ENCODE measurements around the gene FLNC.

Gene FLNC

DNA sequence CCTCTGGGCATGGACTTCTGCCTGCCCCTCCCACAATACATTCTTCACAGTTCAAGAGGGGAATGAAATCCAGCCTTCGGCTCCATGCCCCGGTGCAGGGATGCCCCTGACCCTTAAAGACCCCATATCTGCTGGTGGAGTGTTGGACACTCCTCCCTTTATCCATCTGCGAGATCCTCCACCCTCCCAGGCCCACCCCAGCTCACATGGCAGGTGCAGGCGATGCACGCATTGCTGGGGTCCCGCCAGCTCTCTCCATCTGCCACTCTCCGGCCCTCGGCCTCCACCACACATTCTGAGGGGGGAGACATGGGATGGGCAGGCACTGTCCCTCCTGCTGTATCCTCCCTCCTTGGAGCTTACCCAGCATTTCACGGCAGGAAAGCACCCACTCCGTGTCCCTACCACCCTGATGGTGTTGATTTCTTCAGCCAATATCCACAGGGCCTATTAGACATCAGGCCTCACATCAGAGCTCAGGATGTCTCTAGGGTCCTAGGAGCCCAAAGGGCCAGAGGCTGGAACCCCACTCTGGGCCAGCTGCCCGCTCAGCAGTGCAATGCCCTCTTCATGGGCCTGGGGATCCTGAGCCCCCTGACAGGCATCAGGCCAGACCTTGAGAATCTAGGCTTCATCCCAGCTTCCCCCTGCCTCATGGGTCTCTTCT lies 50.7 kb downstream of the FLNC start:
- H3K4me1 Mint-ChIP-seq = peaks cover 4% of the 10 kb centered on the region
- H3K9me3 Mint-ChIP-seq = no peaks in the 10 kb centered on the region
- peaks cover 3% of the 10 kb centered on the region for H3K36me3 Mint-ChIP-seq (ENCODE audit: low read depth)
- TF ChIP-seq, protein P1, sequence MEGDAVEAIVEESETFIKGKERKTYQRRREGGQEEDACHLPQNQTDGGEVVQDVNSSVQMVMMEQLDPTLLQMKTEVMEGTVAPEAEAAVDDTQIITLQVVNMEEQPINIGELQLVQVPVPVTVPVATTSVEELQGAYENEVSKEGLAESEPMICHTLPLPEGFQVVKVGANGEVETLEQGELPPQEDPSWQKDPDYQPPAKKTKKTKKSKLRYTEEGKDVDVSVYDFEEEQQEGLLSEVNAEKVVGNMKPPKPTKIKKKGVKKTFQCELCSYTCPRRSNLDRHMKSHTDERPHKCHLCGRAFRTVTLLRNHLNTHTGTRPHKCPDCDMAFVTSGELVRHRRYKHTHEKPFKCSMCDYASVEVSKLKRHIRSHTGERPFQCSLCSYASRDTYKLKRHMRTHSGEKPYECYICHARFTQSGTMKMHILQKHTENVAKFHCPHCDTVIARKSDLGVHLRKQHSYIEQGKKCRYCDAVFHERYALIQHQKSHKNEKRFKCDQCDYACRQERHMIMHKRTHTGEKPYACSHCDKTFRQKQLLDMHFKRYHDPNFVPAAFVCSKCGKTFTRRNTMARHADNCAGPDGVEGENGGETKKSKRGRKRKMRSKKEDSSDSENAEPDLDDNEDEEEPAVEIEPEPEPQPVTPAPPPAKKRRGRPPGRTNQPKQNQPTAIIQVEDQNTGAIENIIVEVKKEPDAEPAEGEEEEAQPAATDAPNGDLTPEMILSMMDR (IDR thresholded peaks at IDR 0.05; ENCODE audit: unreplicated experiment in 3 of 3) = no peak
- no peak overlapping the region for H3K4me3 Mint-ChIP-seq
- H3K27me3 Mint-ChIP-seq (ENCODE audit: low read depth) = peaks cover 3% of the 10 kb centered on the region
- no peak overlapping the region for H3K27ac Mint-ChIP-seq

DNA sequence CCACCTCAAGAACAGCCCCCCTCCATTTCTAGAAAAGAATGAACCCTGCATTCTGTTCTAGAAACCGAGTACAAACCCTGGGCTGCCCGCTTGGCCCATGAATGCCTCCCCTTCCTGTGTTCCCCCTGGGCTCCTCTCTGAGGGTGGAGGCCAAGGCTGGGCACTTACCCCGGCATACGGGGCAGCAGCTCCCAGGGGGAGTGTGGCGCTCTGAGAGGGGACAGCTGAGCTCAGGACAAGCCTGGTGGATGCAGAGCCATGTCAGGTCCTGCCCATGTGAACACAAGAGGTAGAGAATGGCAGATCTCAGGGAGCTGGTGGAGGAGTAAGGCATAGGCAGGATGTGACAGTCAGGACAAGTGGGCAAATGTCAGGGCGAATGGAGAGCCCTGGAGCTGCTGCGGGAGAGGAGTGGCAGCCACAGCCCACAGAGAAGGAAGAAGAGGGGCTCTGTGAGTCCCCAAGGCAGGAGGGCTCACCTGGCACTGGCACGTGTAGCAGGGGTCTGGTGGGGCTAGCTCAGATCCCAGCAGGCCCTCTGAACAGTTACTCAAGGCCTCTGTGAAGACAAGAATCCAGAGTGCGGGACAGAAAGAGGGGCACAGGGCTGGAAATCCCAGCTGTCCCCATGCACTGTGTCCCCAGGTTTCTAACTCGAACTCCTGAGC lies 51.4 kb downstream of the FLNC start:
- no peak overlapping the region for H3K27ac Mint-ChIP-seq
- peaks cover 4% of the 10 kb centered on the region for H3K4me1 Mint-ChIP-seq
- peaks cover 3% of the 10 kb centered on the region for H3K27me3 Mint-ChIP-seq (ENCODE audit: low read depth)
- TF ChIP-seq, protein P1 (IDR thresholded peaks at IDR 0.05; ENCODE audit: unreplicated experiment in 3 of 3) = no peak
- no peak overlapping the region for H3K4me3 Mint-ChIP-seq
- H3K9me3 Mint-ChIP-seq = no peaks in the 10 kb centered on the region
- peaks cover 4% of the 10 kb centered on the region for H3K36me3 Mint-ChIP-seq (ENCODE audit: low read depth)

DNA sequence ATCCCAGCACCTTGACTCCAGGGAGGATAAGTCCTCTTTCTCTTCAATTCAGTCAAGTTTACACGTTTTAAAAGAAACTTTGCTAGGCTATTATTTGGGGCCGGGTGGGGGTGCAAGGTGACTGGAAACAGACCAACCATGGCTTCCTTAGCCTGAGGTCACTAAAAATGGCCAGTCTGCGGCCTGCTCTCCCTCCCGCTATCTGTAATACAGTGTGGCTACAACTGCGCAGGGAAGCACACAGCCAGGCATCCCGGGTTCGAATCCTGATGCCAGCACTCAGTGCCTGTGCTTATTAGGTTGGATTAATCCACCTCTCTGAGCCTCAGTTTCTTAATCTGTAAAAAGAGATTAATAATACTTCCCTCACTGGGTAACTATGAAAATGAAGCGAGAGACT lies 51.9 kb downstream of the FLNC start:
- Mint-ChIP-seq H3K4me1 (peaks cover 4% of the 10 kb centered on the region), H3K4me3 (no peak overlapping the region), H3K9me3 (no peaks in the 10 kb centered on the region), H3K27ac (no peak overlapping the region), H3K27me3 (ENCODE audit: low read depth) (peaks cover 3% of the 10 kb centered on the region), H3K36me3 (ENCODE audit: low read depth) (peaks cover 4% of the 10 kb centered on the region)
- TF ChIP-seq, protein P1 (IDR thresholded peaks at IDR 0.05; ENCODE audit: unreplicated experiment in 3 of 3) = no peak

DNA sequence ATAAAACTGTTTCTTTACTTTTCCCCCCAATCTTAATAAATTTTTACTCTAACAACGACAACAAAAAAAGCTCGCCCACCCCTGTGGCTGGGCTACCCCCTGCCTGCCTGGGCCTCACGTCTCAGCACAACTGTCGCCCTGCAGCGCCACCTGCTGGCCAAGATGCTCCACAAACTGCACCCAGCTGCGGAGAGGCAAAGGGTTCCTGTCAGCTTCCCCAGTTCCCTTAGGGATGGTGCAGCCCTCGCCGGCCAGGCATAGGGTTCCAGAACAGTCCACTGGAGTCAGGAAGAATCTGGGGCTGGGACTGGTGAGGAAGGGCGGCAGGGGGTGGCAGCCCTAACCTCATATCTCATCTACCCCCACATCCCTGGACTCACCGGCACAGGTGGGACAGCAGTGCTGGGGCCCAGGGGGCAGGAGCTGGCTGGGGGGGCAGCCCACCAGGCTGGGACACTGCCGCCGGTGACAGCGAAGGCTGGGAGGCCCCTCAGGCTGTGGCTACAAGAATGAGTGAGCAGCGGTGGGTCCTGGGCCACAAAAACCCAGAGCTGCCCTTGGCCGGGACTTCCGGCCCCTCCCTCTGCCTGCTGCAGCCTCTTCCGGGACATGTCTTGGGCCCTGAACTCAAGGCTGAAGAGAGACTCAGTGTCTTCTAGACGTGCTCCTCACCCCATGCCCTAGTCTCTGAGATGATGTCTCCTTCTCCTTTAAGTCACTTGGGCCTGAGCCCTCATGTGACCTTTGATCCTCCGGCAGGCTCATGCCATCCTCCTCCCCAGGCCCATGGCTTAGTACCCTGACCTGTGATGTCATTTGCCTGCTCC lies 53.6 kb downstream of the FLNC start:
- H3K27ac Mint-ChIP-seq = no peak overlapping the region
- H3K9me3 Mint-ChIP-seq = no peaks in the 10 kb centered on the region
- H3K4me1 Mint-ChIP-seq = peaks cover 4% of the 10 kb centered on the region
- TF ChIP-seq, protein P1 (IDR thresholded peaks at IDR 0.05; ENCODE audit: unreplicated experiment in 3 of 3) = peak; percentile 86 to 95 (median 95)
- peaks cover 4% of the 10 kb centered on the region for H3K36me3 Mint-ChIP-seq (ENCODE audit: low read depth)
- H3K4me3 Mint-ChIP-seq = no peak overlapping the region
- no peaks in the 10 kb centered on the region for H3K27me3 Mint-ChIP-seq (ENCODE audit: low read depth)

DNA sequence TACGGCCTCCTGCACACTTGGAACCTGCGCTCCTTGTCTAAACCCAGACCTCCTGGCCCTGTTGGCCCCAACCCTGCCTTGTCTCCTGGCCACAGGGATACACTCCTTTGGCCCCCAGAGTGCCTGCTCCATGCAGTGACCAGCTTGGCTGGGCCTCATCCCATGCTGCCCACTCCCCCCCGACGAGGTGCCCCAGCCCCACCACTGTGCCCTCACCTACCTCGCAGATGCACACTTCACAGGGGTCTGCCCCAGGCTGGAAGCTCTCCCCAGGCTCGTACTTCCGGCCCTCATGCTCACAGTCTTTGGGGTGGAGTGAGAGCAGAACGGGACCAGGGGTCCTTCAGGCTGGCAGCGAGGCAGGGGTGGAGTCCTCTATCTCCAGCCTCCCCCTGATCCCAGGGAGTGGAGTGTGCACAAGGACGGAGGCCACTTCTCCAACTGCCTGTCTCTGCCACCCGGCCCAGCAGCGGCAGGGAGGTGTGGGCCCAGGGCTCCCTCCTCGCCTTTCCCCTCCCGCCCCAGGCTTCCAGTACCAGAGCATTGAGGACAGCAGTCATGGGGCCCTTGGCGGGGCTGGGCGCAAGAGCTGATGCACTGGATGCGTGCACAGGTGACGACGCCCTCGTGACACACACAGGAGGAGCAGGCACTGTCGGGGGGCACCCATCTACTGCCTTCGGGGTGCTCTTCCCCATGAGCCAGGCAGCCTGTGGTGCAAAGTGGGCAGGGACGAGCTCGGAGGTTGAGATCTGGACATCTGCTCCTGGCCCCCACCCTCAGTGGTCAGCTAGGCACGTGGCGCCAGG lies 54.6 kb downstream of the FLNC start:
- Mint-ChIP-seq H3K27ac (no peak overlapping the region), H3K4me1 (peaks cover 4% of the 10 kb centered on the region), H3K4me3 (no peak overlapping the region), H3K27me3 (ENCODE audit: low read depth) (peaks cover 4% of the 10 kb centered on the region), H3K36me3 (ENCODE audit: low read depth) (peaks cover 7% of the 10 kb centered on the region), H3K9me3 (no peaks in the 10 kb centered on the region)
- TF ChIP-seq, protein P1 (IDR thresholded peaks at IDR 0.05; ENCODE audit: unreplicated experiment in 3 of 3) = no peak
